Measurements from ENCODE around the gene TTC7B. TPM values are rescaled to one million over a fixed set of nuclear protein-coding genes. Genes with fewer than 3 reads are reported as not detected.
A peak's percentile ranks its signal among the peaks of the same experiment; 100 is the strongest.
"Not testable (repeated sequence)": the region's sequence is repeated elsewhere in the genome, so short reads cannot be mapped to it uniquely, and the experiment has no call there.

Gene TTC7B
- total RNA-seq, 2 donors from 2014 or later, result 5.2 to 10.2 TPM

- peaks cover 12% of the 10 kb centered on the region for H3K27me3 Mint-ChIP-seq
- H3K36me3 Mint-ChIP-seq (ENCODE audit: low read depth), result no peaks in the 10 kb centered on the region
- no peak for ATAC-seq (replicated peaks)
- H3K27ac Mint-ChIP-seq, result no peak overlapping the region
- no peak overlapping the region for H3K4me3 Mint-ChIP-seq
- H3K9me3 Mint-ChIP-seq, result peaks cover 10% of the 10 kb centered on the region
- peaks cover 3% of the 10 kb centered on the region for H3K4me1 Mint-ChIP-seq
Observed at GRCh38 chr14:90531497-90531896, 284.7 kb downstream of the TTC7B start.

DNA sequence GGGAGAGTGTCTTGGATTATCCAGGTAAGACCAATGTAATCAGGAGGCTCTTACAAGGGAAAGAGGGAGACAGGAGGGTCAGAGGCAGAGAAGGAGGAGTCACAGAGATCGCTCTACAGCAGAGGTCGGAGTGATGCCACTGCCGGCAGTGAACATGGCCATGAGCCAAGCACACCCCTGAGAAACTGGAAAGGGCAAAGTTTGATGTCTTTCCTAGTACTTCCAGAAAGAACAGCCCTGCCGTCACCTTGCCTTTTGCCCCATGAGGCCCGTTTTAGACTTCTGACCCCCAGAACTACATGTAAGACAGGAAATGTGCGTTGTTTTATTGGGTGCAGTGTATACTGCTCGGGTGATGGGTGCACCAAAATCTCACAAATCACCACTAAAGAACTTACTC is 285.7 kb downstream of the TTC7B start:
- ATAC-seq (replicated peaks), result no peak
- Mint-ChIP-seq H3K27ac (no peak overlapping the region), H3K9me3 (peaks cover 11% of the 10 kb centered on the region), H3K27me3 (peaks cover 12% of the 10 kb centered on the region), H3K4me3 (no peak overlapping the region), H3K36me3 (ENCODE audit: low read depth) (no peaks in the 10 kb centered on the region), H3K4me1 (peaks cover 3% of the 10 kb centered on the region)

DNA sequence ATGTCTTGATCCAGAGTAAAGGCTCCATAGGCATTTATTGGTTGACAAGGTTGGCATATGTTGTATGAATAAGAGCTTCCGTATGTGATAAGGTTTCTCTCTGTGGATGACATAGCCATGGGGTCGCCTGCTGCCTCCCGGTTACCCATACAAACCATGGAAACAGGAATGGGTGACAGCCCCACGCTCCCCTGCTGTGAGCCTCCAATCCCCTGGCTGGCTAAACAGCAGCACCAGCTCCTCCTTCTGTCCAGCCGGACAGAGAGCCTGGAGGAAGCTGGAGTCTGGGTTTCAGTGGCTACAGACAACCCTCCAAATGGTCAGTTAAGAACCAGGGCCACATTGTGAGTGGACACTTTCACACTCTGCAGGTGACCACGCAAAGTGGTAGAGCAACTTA is 288.3 kb downstream of the TTC7B start:
- H3K36me3 Mint-ChIP-seq (ENCODE audit: low read depth), result no peaks in the 10 kb centered on the region
- peaks cover 8% of the 10 kb centered on the region for H3K27me3 Mint-ChIP-seq
- H3K9me3 Mint-ChIP-seq, result peaks cover 11% of the 10 kb centered on the region
- no peak overlapping the region for H3K27ac Mint-ChIP-seq
- no peaks in the 10 kb centered on the region for H3K4me1 Mint-ChIP-seq
- no peak overlapping the region for H3K4me3 Mint-ChIP-seq
- ATAC-seq (replicated peaks), result no peak

GRCh38 chr14:90526536-90526935 is 289.7 kb downstream of the TTC7B start:
- H3K4me3 Mint-ChIP-seq; ATAC-seq (replicated peaks); H3K36me3 Mint-ChIP-seq (ENCODE audit: low read depth); H3K4me1 Mint-ChIP-seq; H3K27ac Mint-ChIP-seq: not testable (repeated sequence)
- peaks cover 11% of the 10 kb centered on the region for H3K9me3 Mint-ChIP-seq
- peaks cover 11% of the 10 kb centered on the region for H3K27me3 Mint-ChIP-seq

GRCh38 chr14:90525353-90526028 is 290.7 kb downstream of the TTC7B start:
- not testable (repeated sequence) for H3K4me3 Mint-ChIP-seq; H3K4me1 Mint-ChIP-seq; H3K36me3 Mint-ChIP-seq (ENCODE audit: low read depth); H3K27ac Mint-ChIP-seq
- H3K27me3 Mint-ChIP-seq, result peaks cover 11% of the 10 kb centered on the region
- ATAC-seq (replicated peaks), result peak; percentile 34
- H3K9me3 Mint-ChIP-seq, result peaks cover 11% of the 10 kb centered on the region

- H3K4me1 Mint-ChIP-seq, result no peaks in the 10 kb centered on the region
- H3K36me3 Mint-ChIP-seq (ENCODE audit: low read depth), result no peaks in the 10 kb centered on the region
- H3K4me3 Mint-ChIP-seq, result no peak overlapping the region
- peaks cover 11% of the 10 kb centered on the region for H3K27me3 Mint-ChIP-seq
- no peak overlapping the region for H3K27ac Mint-ChIP-seq
- no peak for ATAC-seq (replicated peaks)
- peaks cover 11% of the 10 kb centered on the region for H3K9me3 Mint-ChIP-seq
Observed at GRCh38 chr14:90523961-90524875, 292.0 kb downstream of the TTC7B start.

DNA sequence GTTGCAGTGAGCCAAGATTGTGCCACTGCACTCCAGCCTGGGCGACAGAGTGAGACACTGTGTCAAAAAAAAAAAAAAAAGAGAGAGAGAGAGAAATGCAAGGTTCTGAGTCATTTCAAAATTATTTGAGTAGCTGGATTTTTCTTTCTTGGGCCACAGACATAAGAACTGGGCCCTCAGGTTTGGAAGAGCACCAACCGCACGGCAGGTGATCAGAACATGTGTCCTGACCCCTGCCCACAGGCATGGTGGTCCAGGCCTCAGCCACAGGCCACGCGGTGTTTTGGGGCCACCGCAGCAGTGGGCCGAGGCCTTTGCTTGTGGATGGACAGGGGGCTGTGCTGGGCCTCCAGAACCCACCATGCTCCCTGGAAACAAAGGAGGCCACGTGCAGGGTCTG is 292.7 kb downstream of the TTC7B start:
- Mint-ChIP-seq H3K9me3 (peaks cover 9% of the 10 kb centered on the region), H3K27me3 (peaks cover 5% of the 10 kb centered on the region), H3K4me1 (no peaks in the 10 kb centered on the region), H3K36me3 (ENCODE audit: low read depth) (no peaks in the 10 kb centered on the region), H3K27ac (no peak overlapping the region), H3K4me3 (no peak overlapping the region)
- no peak for ATAC-seq (replicated peaks)

- H3K9me3 Mint-ChIP-seq, result peaks cover 7% of the 10 kb centered on the region
- no peak overlapping the region for H3K4me3 Mint-ChIP-seq
- H3K36me3 Mint-ChIP-seq (ENCODE audit: low read depth), result no peaks in the 10 kb centered on the region
- no peaks in the 10 kb centered on the region for H3K4me1 Mint-ChIP-seq
- H3K27me3 Mint-ChIP-seq, result peaks cover 3% of the 10 kb centered on the region
- no peak overlapping the region for H3K27ac Mint-ChIP-seq
- ATAC-seq (replicated peaks), result no peak
Observed at GRCh38 chr14:90522571-90523191, 293.5 kb downstream of the TTC7B start.

GRCh38 chr14:90521930-90522483 is 294.2 kb downstream of the TTC7B start:
- peaks cover 6% of the 10 kb centered on the region for H3K9me3 Mint-ChIP-seq

GRCh38 chr14:90521084-90521929 is 294.9 kb downstream of the TTC7B start:
- no peaks in the 10 kb centered on the region for H3K9me3 Mint-ChIP-seq
- no peaks in the 10 kb centered on the region for H3K4me1 Mint-ChIP-seq
- H3K27ac Mint-ChIP-seq, result no peak overlapping the region
- peaks cover 3% of the 10 kb centered on the region for H3K27me3 Mint-ChIP-seq
- H3K4me3 Mint-ChIP-seq, result no peak overlapping the region
- H3K36me3 Mint-ChIP-seq (ENCODE audit: low read depth), result no peaks in the 10 kb centered on the region
- ATAC-seq (replicated peaks), result no peak

More at GRCh38 chr14:90521930-90522483, 294.2 kb downstream of the TTC7B start:
- H3K27ac Mint-ChIP-seq, result no peak overlapping the region
- no peaks in the 10 kb centered on the region for H3K36me3 Mint-ChIP-seq (ENCODE audit: low read depth)
- H3K4me3 Mint-ChIP-seq, result no peak overlapping the region
- peaks cover 3% of the 10 kb centered on the region for H3K27me3 Mint-ChIP-seq
- ATAC-seq (replicated peaks), result no peak
- no peaks in the 10 kb centered on the region for H3K4me1 Mint-ChIP-seq

DNA sequence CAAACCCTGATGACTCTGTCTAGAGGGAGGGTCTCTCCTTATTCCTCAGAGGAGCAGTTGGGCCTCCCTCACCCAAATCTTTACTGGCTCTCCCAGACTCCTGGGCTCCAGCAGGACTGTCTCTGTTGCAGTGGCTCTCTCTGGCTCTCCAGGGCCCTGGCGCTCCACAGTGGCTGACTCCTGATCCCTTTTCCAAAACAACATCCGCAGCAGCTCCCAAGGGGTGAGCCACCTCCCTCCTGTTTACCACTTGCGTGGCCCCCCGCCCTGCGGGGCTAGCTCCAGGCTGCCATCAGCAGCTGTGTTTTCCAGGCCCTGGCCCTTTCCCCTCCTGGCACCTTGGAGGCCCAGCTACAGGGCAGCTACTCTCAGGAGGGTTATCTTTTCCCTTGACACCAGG is 295.9 kb downstream of the TTC7B start:
- no peak for ATAC-seq (replicated peaks)
- Mint-ChIP-seq H3K4me3 (no peak overlapping the region), H3K27me3 (peaks cover 3% of the 10 kb centered on the region), H3K9me3 (no peaks in the 10 kb centered on the region), H3K36me3 (ENCODE audit: low read depth) (no peaks in the 10 kb centered on the region), H3K27ac (no peak overlapping the region), H3K4me1 (no peaks in the 10 kb centered on the region)

DNA sequence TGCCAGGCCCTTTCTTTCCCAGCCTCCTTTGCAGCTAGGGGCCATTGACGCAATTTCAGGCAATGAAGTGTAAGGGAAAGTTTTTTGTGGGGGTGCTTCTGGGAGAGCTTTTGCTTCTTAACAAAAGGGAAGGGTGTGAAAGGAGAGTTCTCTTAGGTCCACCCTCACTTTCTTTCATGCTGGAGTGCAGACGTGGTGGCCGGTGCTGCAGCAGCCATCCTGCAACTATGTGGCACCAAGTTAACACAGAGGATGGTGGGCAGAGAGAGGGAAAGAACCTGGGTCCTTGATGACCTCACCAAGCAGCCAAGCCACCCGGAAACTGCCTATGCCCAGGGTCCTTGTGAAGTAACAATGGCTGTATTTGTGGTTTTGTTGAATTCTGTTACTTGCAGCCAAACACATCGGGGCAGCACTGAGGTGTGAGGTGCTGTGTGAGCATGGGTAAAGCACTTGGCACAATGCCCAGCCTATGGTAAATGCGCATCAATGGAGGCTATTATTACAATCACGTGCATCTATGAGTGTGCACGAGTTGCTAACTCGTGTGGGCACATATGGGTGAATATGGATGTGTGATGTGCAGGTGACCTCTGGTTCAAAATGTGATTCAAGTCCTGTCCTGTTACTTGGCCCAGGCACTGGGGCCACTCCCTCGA is 296.8 kb downstream of the TTC7B start:
- no peaks in the 10 kb centered on the region for H3K36me3 Mint-ChIP-seq (ENCODE audit: low read depth)
- no peak for ATAC-seq (replicated peaks)
- H3K4me1 Mint-ChIP-seq, result no peaks in the 10 kb centered on the region
- H3K9me3 Mint-ChIP-seq, result no peaks in the 10 kb centered on the region
- peaks cover 3% of the 10 kb centered on the region for H3K27me3 Mint-ChIP-seq
- H3K4me3 Mint-ChIP-seq, result no peak overlapping the region
- no peak overlapping the region for H3K27ac Mint-ChIP-seq

DNA sequence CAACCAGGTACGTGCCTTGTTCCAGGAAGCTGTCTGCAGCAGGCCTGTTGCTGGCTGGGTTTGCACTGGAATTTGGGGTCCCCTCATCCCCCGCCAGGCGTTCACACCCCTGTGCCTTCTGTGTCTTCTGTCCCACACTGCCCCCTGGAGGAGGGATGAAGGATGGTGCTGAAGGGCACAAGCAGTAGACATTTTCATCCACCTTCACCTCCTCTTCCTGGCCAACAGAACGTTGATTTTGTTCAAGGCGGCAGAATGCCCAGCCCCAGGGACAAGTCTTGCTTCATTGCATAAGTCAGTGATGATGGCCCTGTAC is 297.3 kb downstream of the TTC7B start:
- peaks cover 3% of the 10 kb centered on the region for H3K27me3 Mint-ChIP-seq
- H3K27ac Mint-ChIP-seq, result no peak overlapping the region
- H3K4me3 Mint-ChIP-seq, result no peak overlapping the region
- H3K4me1 Mint-ChIP-seq, result no peaks in the 10 kb centered on the region
- ATAC-seq (replicated peaks), result peak; percentile 70
- H3K36me3 Mint-ChIP-seq (ENCODE audit: low read depth), result no peaks in the 10 kb centered on the region
- H3K9me3 Mint-ChIP-seq, result no peaks in the 10 kb centered on the region

All from activated T-helper 17 cell treated with anti-CD3 and anti-CD28 coated beads, Interleukin-2, amount 50 U/mL, for 72 hours (primary cell).